SK-N-SH treated with all-trans-retinoic acid at 6 μM for 48 hours (cell line): ENCODE data around the gene BRF1.

Source experiments
- ARNTL ChIP-seq: fragments of 450-650 bp; formaldehyde crosslinking; IDR thresholded peaks from 2 replicates; pipeline ENCODE4 v1.5.0; 2020; ENCODE audit warnings: low read depth, mild to moderate bottlenecking, moderate library complexity, borderline replicate concordance
- BACH2 ChIP-seq: fragments of 250-450 bp; sonication (Bioruptor Pico); IDR thresholded peaks from 2 replicates; pipeline ENCODE4 v1.9.0; 2021; ENCODE audit warnings: mild to moderate bottlenecking, borderline replicate concordance
- CSDC2 ChIP-seq: fragments of 250-450 bp; sonication (Bioruptor Pico); IDR thresholded peaks from 2 replicates; pipeline ENCODE4 v1.5.0; 2020; ENCODE audit warnings: mild to moderate bottlenecking, moderate library complexity
- ESRRG ChIP-seq: fragments of 250-450 bp; sonication (Bioruptor Pico); IDR thresholded peaks from 2 replicates; pipeline ENCODE4 v1.6.1; 2021; ENCODE audit warnings: mild to moderate bottlenecking
- OSR1 ChIP-seq: fragments of 250-450 bp; sonication (Bioruptor Pico); IDR thresholded peaks from 2 replicates; pipeline ENCODE4 v1.8.0; 2022; ENCODE audit warnings: moderate library complexity, mild to moderate bottlenecking, inconsistent platforms
- PPARA ChIP-seq: fragments of 250-450 bp; sonication (Bioruptor Pico); IDR thresholded peaks from 2 replicates; pipeline ENCODE4 v1.5.0; 2020; ENCODE audit warnings: mild to moderate bottlenecking, borderline replicate concordance
- RARB ChIP-seq: fragments of 250-450 bp; sonication (Bioruptor Pico); IDR thresholded peaks from 2 replicates; pipeline ENCODE4 v1.8.0; 2021; ENCODE audit warnings: mild to moderate bottlenecking, moderate library complexity
- ZFP3 ChIP-seq: fragments of 250-450 bp; sonication (Bioruptor Pico); IDR thresholded peaks from 2 replicates; pipeline ENCODE4 v1.5.0; 2020; ENCODE audit warnings: mild to moderate bottlenecking, moderate library complexity
- ZFP30 ChIP-seq: fragments of 450-650 bp; formaldehyde crosslinking; IDR thresholded peaks from 2 replicates; pipeline ENCODE4 v1.5.0; 2022; ENCODE audit warnings: mild to moderate bottlenecking, moderate library complexity
- ZNF8 ChIP-seq: fragments of 450-650 bp; formaldehyde crosslinking; IDR thresholded peaks from 2 replicates; pipeline ENCODE4 v1.5.0; 2020; ENCODE audit warnings: mild to moderate bottlenecking, moderate library complexity
- TF ChIP-seq, protein P1 (sequence below): fragments of 250-450 bp; sonication (Bioruptor Pico); IDR thresholded peaks from 2 replicates; pipeline ENCODE4 v1.8.0; 2020; ENCODE audit warnings: mild to moderate bottlenecking, moderate library complexity, borderline replicate concordance
- TF ChIP-seq, protein P2 (sequence below): fragments of 250-450 bp; sonication (Bioruptor Pico); IDR thresholded peaks from 2 replicates; pipeline ENCODE4 v1.5.1; 2021; ENCODE audit warnings: mild to moderate bottlenecking, moderate library complexity
- TF ChIP-seq, protein P3 (sequence below): fragments of 250-450 bp; sonication (Bioruptor Pico); IDR thresholded peaks from 2 replicates; pipeline ENCODE4 v1.5.1; 2020; ENCODE audit warnings: low read depth, mild to moderate bottlenecking, moderate library complexity
- TF ChIP-seq, protein P4 (sequence below): fragments of 250-450 bp; sonication (Bioruptor Pico); IDR thresholded peaks from 2 replicates; pipeline ENCODE4 v1.5.0; 2020; ENCODE audit warnings: mild to moderate bottlenecking, moderate library complexity

DNA sequence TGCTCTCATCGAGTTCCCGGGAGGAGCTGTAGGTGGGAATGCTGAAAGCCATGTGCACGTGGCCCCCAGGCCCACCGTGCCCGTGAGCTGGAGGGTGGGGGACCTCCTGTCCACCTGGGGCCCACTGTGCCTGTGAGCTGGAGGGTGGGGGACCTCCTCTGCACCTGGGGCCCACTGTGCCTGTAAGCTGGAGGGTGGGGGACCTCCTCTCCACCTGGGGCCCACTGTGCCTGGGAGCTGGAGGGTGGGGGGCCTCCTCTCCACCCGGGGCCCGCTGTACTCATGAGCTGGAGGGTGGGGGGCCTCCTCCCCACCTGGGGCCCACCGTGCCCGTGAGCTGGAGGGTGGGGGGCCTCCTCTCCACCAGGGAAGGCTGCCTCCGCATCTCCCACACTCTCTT, 105.8 kb downstream of the BRF1 start:
- TF ChIP-seq, protein P1, sequence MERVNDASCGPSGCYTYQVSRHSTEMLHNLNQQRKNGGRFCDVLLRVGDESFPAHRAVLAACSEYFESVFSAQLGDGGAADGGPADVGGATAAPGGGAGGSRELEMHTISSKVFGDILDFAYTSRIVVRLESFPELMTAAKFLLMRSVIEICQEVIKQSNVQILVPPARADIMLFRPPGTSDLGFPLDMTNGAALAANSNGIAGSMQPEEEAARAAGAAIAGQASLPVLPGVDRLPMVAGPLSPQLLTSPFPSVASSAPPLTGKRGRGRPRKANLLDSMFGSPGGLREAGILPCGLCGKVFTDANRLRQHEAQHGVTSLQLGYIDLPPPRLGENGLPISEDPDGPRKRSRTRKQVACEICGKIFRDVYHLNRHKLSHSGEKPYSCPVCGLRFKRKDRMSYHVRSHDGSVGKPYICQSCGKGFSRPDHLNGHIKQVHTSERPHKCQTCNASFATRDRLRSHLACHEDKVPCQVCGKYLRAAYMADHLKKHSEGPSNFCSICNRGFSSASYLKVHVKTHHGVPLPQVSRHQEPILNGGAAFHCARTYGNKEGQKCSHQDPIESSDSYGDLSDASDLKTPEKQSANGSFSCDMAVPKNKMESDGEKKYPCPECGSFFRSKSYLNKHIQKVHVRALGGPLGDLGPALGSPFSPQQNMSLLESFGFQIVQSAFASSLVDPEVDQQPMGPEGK: no peak
- TF ChIP-seq ARNTL (CRISPR knock-in tag): no peak
- TF ChIP-seq BACH2: no peak
- TF ChIP-seq ZFP30 (CRISPR knock-in tag): no peak
- TF ChIP-seq, protein P2, sequence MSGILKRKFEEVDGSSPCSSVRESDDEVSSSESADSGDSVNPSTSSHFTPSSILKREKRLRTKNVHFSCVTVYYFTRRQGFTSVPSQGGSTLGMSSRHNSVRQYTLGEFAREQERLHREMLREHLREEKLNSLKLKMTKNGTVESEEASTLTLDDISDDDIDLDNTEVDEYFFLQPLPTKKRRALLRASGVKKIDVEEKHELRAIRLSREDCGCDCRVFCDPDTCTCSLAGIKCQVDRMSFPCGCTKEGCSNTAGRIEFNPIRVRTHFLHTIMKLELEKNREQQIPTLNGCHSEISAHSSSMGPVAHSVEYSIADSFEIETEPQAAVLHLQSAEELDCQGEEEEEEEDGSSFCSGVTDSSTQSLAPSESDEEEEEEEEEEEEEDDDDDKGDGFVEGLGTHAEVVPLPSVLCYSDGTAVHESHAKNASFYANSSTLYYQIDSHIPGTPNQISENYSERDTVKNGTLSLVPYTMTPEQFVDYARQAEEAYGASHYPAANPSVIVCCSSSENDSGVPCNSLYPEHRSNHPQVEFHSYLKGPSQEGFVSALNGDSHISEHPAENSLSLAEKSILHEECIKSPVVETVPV (CRISPR knock-in tag): no peak
- TF ChIP-seq, protein P3, sequence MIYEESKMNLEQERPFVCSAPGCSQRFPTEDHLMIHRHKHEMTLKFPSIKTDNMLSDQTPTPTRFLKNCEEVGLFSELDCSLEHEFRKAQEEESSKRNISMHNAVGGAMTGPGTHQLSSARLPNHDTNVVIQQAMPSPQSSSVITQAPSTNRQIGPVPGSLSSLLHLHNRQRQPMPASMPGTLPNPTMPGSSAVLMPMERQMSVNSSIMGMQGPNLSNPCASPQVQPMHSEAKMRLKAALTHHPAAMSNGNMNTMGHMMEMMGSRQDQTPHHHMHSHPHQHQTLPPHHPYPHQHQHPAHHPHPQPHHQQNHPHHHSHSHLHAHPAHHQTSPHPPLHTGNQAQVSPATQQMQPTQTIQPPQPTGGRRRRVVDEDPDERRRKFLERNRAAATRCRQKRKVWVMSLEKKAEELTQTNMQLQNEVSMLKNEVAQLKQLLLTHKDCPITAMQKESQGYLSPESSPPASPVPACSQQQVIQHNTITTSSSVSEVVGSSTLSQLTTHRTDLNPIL (CRISPR knock-in tag): no peak
- TF ChIP-seq PPARA: no peak
- no peak for TF ChIP-seq RARB (CRISPR knock-in tag)
- TF ChIP-seq OSR1 (CRISPR knock-in tag): no peak
- TF ChIP-seq ZNF8 (CRISPR knock-in tag): no peak
- TF ChIP-seq CSDC2: no peak
- TF ChIP-seq, protein P4, sequence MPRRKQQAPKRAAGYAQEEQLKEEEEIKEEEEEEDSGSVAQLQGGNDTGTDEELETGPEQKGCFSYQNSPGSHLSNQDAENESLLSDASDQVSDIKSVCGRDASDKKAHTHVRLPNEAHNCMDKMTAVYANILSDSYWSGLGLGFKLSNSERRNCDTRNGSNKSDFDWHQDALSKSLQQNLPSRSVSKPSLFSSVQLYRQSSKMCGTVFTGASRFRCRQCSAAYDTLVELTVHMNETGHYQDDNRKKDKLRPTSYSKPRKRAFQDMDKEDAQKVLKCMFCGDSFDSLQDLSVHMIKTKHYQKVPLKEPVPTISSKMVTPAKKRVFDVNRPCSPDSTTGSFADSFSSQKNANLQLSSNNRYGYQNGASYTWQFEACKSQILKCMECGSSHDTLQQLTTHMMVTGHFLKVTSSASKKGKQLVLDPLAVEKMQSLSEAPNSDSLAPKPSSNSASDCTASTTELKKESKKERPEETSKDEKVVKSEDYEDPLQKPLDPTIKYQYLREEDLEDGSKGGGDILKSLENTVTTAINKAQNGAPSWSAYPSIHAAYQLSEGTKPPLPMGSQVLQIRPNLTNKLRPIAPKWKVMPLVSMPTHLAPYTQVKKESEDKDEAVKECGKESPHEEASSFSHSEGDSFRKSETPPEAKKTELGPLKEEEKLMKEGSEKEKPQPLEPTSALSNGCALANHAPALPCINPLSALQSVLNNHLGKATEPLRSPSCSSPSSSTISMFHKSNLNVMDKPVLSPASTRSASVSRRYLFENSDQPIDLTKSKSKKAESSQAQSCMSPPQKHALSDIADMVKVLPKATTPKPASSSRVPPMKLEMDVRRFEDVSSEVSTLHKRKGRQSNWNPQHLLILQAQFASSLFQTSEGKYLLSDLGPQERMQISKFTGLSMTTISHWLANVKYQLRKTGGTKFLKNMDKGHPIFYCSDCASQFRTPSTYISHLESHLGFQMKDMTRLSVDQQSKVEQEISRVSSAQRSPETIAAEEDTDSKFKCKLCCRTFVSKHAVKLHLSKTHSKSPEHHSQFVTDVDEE (CRISPR knock-in tag): no peak
- no peak for TF ChIP-seq ZFP3
- TF ChIP-seq ESRRG (CRISPR knock-in tag): no peak
